Measurements from ENCODE around the gene TMEM50B.
"Not testable (repeated sequence)": the region's sequence is repeated elsewhere in the genome, so short reads cannot be mapped to it uniquely, and the experiment has no call there.

Gene TMEM50B

GRCh38 chr21:33479679-33480480, at the start of gene TMEM50B:
TSS of gene TMEM50B (minus strand) at chr21:33479974. CDS start at chr21:33468885, 11,089 bp downstream.
- FAIRE-seq = no peak

- no peak for FAIRE-seq
Observed at GRCh38 chr21:33522953-33523349, 43.2 kb upstream of the TMEM50B start.

DNA sequence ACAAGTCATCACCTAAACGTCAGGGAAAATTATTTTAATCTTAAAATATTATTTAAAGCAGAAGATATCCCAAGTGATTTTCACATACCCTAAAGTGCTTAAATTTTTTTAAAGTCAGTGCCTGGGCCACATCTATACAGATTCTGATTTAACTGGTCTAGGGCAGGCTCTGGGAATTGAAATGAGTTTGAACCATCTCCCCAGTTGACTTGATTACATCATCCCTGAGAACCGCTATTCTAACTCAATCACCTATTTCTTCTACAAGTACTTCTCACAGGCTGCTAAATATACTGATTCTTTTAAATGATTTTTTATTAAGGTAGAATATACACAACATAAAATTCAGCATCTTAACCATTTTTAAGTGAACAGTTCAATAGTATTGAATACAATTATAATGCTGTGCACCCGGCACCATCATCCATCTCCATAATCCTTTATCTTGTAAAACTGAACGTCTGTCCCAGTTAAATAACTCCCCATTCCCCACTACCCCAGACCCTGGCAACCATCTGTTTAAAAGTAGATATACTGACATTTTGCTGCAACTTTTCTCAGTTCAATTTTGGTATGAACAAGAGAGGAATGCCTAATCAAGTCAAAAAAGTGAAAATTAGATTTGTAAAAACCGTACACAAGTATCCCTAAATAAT, 42.7 kb upstream of the TMEM50B start:
- FAIRE-seq = no peak

DNA sequence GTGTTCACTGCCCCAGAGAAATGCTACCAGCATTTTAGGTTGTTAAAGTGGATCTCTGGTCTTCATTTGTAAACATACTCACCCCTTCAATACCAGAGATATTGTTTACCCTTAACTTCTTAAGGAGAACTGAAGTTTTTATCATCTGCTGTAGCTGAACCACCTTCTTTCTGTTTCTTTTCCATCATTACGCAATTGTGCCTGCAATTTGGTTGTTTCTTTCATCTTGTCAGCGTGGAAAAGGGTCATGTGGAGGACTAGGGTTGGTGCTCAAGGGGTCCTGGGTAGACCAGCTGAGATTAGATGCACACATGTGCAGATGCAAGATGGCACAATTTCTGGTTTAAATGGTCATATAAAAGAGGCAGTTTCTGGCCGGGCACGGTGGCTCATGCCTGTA, 39.1 kb upstream of the TMEM50B start:
- no peak for FAIRE-seq

DNA sequence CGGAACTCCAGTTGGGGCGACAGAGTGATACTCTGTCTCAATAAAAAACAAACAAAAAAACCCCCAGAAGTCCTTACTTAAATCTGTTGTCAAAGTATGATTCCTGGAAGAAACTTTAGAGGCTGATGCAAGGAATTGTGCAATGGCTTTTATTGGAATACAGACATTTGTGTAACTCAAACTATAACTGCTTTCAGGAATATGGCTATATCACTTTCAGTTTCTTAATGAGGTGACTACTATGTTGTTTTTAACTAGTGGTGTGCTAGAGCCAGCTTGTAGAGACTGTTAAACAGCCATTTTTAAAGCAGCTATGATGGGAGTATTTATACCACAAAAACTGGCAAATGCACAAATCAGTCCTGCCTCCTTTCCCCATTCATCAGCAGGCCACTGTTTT, 34.5 kb upstream of the TMEM50B start:
- no peak for FAIRE-seq

DNA sequence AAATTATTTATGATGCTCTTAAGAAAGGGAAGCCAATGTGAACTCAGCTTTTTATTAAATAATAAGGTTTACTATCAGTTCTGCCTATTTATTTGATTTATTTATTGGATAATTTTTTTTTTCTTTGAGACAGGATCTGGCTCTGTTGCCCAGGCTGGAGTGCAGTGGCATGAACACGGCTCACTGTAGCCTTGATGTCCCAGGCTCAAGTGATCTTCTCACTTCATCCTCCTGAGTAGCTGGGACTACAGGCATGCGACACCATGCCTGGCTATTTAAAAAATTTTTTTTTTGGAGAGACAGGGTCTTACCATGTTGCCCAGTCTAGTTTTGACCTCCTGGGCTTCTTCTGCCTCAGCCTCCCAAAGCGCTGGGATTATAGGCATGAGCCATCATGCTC, 32.7 kb upstream of the TMEM50B start:
- FAIRE-seq = no peak

DNA sequence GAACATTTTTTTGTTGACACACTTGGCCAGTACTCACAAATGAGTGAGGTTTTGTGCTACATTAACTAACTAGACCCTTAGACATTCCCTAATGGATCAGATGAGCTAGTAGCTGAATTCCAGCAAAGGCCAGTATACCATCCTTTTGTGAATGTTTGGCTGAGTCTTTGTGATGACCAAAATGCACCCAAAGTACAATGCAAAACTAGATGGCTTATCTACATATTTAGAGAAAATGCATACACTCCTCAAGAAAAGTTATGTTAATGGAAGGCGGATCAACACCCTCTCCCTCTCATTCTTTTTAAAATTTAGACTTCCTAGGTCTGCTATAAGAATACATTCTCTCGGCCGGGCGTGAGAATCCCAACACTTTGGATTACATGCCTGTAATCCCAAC, 31.9 kb upstream of the TMEM50B start:
- no peak for FAIRE-seq

DNA sequence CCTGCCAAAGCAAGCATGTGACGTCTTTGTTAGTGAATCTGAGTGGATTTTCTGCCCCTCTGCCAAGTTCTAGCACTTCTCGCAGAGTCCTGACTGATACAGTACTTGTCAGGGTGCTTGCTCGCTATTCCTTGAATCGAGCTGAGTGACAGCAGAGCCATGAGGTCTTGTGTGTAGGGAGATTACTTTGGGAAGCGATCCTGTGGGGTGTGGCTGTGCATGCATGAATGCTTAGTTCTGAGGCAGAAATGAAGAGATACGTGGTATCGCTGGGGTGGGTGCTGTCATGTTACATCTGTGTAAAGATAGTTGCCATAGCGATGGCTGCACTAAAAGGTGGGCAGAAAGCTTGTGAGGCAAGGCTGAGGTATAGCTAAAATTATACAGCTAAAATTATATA, 31.1 kb upstream of the TMEM50B start:
- no peak for FAIRE-seq

- FAIRE-seq = not testable (repeated sequence)
Observed at GRCh38 chr21:33507003-33507402, 27.2 kb upstream of the TMEM50B start.

DNA sequence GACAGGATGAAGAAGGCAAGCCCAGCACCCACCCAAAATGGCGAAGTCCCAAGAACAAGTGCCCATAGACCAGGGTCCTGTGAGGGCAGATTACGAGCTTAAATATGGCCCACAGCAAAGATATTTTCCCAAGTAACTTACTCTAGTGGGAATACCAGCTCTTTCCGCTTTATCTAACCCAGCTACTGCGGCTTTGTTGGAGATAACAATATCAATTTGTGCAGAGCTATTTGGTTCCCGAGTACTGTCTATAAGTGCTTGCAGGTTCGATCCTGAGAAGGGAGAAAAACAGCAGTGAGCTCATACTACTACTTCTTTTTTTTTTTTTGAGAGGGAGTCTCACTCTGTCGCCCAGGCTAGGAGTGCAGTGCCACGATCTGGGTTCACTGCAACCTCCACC, 26.1 kb upstream of the TMEM50B start:
- no peak for FAIRE-seq

GRCh38 chr21:33496345-33496744, 16.6 kb upstream of the TMEM50B start:
- no peak for FAIRE-seq

- FAIRE-seq = no peak
Observed at GRCh38 chr21:33495743-33496142, 16.0 kb upstream of the TMEM50B start.

DNA sequence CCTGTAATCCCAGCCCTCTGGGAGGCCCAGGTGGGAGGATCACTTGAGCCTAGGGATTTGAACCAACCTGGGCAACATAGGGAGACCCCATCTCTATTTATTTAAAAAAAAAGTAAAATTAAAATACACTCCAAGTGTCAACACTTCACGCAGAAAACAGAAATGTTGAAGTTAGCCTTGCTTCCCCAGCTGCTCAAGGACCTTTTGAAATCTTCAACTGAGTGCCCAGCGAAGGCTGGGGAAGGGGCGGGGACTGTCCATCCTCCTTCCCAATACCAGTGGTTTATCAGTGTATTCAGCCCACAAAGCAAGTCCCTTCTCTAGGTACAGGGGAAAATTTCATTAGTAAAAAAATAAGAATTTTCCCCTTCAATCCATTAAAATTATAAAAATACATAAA, 14.0 kb upstream of the TMEM50B start:
- FAIRE-seq = no peak

DNA sequence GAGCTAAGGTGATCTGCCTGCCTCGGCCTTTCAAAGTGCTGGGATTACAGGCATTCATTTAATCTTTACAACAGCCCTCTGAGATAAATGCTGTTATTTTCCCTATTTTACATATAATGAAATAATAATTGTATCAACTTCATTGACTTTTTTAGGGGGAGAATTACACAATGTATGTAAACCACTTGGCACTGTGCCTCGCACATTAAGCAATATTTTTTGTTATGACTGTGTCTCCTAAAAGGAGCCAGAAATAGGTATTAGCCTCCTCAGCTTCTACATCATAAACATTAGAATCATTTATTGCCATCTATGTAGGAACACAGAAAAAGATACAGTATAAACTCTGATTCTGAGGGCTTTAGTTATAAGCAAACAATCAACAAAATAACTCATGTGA, 12.8 kb upstream of the TMEM50B start:
- FAIRE-seq = no peak

DNA sequence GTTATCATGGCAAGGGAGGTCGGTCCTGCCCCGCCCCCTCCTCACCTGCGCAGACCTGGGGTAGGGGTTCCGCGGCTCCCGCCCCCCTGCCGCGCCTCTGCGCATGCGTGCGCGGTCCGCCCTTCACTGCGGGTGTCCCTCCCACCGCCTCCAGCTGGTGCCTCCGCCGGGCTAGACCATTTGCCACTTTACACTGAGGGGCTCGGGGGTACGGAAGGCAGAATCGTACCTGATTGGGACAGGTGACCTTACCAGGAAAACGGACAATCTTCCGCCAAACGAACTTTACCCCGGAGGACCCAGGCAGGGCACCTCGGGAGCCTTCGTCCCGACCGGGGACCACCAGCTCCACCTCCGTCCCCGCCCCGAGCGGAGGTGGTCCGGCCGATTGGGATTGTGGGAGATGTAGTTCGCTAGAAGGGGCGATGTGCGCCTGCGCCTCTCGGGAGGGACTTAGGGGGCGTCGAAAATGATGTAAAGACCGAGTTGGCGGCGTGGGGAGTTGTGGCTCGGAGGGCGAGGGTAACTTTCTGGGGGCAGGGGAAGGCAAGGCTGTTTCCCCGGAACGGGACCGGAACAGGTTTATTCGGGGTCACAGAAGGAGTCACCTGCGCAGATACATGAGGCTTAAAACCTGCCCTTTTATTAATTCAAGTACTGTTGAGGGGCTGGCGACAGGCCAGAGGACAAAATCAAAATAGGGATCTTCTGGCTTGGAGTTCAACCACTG, 11.8 kb upstream of the TMEM50B start, which contains the start of gene DNAJC28:
TSS of gene DNAJC28 (minus strand) at position 344 of the 730 bp plus-strand sequence. CDS start 2,323 bp downstream, outside the sequence.
- FAIRE-seq = no peak

DNA sequence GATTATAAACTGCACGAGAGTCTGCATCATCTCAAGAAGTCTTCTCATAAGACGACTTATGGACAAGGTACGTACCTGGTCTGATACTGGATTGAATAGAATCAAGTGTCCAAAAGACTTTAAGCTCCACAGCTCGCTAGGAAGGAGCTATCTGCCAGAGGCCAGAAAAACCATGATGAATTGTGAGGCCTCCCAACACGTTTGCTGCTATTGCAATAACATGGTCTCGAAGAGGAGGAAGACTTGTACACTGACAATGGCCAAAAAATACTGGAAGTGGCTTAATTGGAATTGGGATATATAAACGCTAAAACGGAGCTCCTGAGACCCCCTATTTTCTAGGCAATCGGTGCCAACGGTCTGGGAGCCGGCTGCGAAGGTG, 11.2 kb upstream of the TMEM50B start:
- FAIRE-seq = no peak

DNA sequence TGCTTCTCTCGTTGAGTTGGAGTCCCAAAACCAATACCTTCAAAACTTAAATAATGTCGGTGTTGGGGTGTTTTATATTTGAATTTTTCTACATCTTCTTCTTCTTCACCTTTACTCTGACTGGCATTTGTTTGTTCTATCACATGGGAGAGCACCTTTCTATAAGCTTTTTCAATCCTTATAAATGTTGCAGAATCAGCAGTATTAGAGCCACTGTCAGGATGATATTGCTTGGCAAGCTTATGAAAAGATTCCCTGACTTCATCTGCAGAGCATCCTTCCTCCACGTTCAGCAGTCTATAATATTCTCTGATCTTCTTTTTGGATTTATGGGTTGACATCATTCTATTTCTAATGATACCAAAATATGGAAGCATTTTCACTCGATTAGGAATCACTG, 9.2 kb upstream of the TMEM50B start:
- FAIRE-seq = no peak

DNA sequence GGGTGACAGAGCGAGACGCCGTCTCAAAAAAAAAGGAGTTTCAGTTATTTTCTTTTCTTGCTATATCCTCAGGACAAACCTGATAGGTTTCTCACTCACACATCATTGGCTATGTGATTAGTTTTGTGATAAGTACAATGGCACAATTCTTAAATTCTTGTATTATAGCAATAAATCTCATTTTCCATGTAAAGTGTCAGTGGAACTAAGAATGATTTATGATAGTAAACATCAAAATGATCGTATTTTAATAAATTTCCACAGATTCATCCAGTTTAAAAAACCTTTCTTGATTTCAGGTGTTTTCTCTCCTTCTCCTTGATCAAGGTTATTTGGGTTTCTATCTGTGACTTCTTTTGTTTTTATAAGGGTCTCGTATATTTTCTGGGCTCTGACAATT, 8.2 kb upstream of the TMEM50B start:
- FAIRE-seq = no peak

DNA sequence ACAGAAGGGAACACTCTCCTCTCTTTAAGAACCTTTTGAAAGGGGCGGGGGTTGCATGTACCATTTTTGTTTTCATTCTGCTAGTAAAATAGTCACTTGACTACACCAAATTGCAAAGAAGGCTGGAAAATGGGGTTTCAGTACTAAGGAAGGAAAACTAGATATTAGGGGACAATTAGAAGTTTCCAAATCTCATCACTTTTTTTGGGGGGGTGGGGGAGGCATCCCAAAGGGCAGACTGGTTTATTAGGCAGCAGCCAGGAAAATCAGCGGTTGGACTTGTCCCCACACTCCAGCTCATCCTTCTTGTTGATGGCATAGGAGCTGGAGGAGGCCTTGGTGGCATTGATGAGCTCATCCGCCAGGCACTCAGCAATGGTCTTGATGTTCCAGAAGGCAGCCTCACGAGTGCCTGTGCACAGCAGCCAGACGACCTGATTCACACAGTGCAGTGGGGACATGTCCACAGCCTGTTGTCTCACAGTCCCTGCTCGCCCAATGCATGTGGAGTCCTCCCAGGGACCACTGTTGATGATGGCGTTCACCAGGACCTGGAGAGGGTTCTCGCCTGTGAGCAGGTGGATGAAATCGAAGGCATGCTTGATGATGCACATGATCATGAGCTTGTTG, 1.7 kb upstream of the TMEM50B start:
- FAIRE-seq = no peak

- no peak for FAIRE-seq
Observed at GRCh38 chr21:33480481-33481103, 818 bp upstream of the TMEM50B start.

DNA sequence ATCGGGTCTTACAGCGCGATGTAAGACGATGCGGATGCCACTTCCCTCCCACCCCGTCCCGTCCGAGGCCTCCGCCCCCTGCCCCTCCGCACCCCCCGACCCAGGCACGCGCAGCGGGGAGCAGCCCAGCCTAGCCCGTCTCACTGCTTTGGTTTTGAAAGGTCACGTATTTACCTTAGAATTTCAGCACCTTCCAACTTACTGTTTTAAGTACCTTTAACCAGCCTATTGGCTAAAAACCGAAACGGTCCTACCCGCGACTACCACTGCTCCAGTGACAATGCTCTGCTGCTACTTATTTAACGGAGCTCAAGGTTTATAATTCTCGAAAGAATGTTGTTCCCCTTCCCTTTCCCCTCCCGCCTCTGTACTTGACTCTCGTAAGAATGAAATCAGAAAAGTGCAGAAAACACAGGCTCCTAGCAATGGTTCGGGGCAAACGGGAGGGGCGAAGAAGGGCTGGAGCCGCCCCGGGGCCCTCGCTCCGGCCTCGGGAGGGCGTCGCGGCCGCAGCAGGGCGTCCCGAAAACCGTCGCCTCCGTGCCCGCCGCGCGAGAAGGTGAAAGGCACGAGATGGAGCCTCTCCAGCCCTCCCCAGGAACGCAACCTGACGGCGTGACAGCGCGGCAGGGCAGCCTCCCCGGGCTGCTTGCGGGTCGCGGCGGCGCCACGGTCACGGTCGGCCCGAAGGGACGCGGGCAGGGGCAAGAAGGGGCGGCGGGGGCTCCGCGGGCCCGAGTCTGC, 667 bp downstream of the TMEM50B start:
- FAIRE-seq = no peak

- FAIRE-seq = no peak
Observed at GRCh38 chr21:33478182-33478581, 1.6 kb downstream of the TMEM50B start.

All from colon (tissue), 2 donors.